ENCODE results near the gene SIN3B.

- TF ChIP-seq TP53 (CRISPR knock-in tag; IDR thresholded peaks at IDR 0.05) (no peak), MAZ (IDR thresholded peaks at IDR 0.05; ENCODE audit: borderline replicate concordance, low read depth, low read length) (no peak), RFX5 (IDR thresholded peaks at IDR 0.05) (no peak)
- TF ChIP-seq, protein P1, sequence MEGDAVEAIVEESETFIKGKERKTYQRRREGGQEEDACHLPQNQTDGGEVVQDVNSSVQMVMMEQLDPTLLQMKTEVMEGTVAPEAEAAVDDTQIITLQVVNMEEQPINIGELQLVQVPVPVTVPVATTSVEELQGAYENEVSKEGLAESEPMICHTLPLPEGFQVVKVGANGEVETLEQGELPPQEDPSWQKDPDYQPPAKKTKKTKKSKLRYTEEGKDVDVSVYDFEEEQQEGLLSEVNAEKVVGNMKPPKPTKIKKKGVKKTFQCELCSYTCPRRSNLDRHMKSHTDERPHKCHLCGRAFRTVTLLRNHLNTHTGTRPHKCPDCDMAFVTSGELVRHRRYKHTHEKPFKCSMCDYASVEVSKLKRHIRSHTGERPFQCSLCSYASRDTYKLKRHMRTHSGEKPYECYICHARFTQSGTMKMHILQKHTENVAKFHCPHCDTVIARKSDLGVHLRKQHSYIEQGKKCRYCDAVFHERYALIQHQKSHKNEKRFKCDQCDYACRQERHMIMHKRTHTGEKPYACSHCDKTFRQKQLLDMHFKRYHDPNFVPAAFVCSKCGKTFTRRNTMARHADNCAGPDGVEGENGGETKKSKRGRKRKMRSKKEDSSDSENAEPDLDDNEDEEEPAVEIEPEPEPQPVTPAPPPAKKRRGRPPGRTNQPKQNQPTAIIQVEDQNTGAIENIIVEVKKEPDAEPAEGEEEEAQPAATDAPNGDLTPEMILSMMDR (IDR thresholded peaks at IDR 0.05), result no peak
- TF ChIP-seq, protein P2, sequence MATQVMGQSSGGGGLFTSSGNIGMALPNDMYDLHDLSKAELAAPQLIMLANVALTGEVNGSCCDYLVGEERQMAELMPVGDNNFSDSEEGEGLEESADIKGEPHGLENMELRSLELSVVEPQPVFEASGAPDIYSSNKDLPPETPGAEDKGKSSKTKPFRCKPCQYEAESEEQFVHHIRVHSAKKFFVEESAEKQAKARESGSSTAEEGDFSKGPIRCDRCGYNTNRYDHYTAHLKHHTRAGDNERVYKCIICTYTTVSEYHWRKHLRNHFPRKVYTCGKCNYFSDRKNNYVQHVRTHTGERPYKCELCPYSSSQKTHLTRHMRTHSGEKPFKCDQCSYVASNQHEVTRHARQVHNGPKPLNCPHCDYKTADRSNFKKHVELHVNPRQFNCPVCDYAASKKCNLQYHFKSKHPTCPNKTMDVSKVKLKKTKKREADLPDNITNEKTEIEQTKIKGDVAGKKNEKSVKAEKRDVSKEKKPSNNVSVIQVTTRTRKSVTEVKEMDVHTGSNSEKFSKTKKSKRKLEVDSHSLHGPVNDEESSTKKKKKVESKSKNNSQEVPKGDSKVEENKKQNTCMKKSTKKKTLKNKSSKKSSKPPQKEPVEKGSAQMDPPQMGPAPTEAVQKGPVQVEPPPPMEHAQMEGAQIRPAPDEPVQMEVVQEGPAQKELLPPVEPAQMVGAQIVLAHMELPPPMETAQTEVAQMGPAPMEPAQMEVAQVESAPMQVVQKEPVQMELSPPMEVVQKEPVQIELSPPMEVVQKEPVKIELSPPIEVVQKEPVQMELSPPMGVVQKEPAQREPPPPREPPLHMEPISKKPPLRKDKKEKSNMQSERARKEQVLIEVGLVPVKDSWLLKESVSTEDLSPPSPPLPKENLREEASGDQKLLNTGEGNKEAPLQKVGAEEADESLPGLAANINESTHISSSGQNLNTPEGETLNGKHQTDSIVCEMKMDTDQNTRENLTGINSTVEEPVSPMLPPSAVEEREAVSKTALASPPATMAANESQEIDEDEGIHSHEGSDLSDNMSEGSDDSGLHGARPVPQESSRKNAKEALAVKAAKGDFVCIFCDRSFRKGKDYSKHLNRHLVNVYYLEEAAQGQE (IDR thresholded peaks at IDR 0.05), result no peak
Measured at GRCh38 chr19:16897029-16897855, 68.0 kb downstream of the SIN3B start.
